SK-N-SH (cell line): ENCODE data around the gene IRF9. TPM values are rescaled to one million over a fixed set of nuclear protein-coding genes. Genes with fewer than 3 reads are reported as not detected.

Experiments used
- CTCF ChIA-PET: fragments of 300-600, 350-600 bp; formaldehyde crosslinking; extraction: SDS; loops from one replicate; lab custom pipeline; 2021; lab: Yijun Ruan, JAX
- POLR2A ChIA-PET: fragments of 350-600 bp; sonication (Branson Sonifier 250); formaldehyde crosslinking; extraction: SDS; loops from one replicate; lab custom pipeline; 2020; ENCODE audit warnings: antibody characterized with exemption, inconsistent platforms; lab: Yijun Ruan, JAX
- DNase-seq: peaks from one replicate; pipeline ENCODE4 v3.0.0; 2012
- H2AFZ ChIP-seq: fragments of 200-600 bp; sonication (generic); 2 replicates; pipeline ENCODE4 v1.8.1; 2016; ENCODE audit warnings: antibody characterized with exemption, mild to moderate bottlenecking, low read depth
- H3F3A ChIP-seq: fragments of 200-600 bp; sonication (generic); replicated peaks from 2 replicates; pipeline ENCODE3; 2016; ENCODE audit warnings: antibody characterized with exemption, mild to moderate bottlenecking; ENCODE audit not compliant: insufficient read depth
- H3K27ac ChIP-seq, 2 experiments: fragments of 200-500 bp in 1 of 2; fragments of 200-600 bp in 1 of 2; sonication (Bioruptor generic) in 1 of 2; sonication (generic), shearing (Covaris generic) in 1 of 2; 2 replicates each; pipeline versions ENCODE4 v1.5.1 to v1.6.1; 2014 to 2016; ENCODE audit warnings: low read depth in 2 of 2, inconsistent platforms in 1 of 2, low read length in 1 of 2, mild to moderate bottlenecking in 1 of 2, mixed read lengths in 1 of 2
- H3K27me3 ChIP-seq: fragments of 200-600 bp; sonication (generic), shearing (Covaris generic); 2 replicates; pipeline ENCODE4 v1.6.1; 2016; ENCODE audit warnings: mixed run types; ENCODE audit not compliant: insufficient read depth
- H3K36me3 ChIP-seq, 2 experiments: fragments of 200-500 bp in 1 of 2; fragments of 200-600 bp in 1 of 2; sonication (Bioruptor generic) in 1 of 2; sonication (generic) in 1 of 2; replicated peaks in 1 of 2; 2 replicates each; pipeline versions ENCODE3 to v1.5.1; 2014 to 2016; ENCODE audit warnings: low read length in 1 of 2, mild to moderate bottlenecking in 1 of 2; ENCODE audit not compliant: insufficient read depth in 2 of 2, control insufficient read depth in 1 of 2
- H3K4me1 ChIP-seq, 2 experiments: fragments of 200-500 bp in 1 of 2; fragments of 200-600 bp in 1 of 2; sonication (Bioruptor generic) in 1 of 2; sonication (generic), shearing (Covaris generic) in 1 of 2; 2 replicates each; pipeline versions ENCODE4 v1.5.1 to v1.6.1; 2014 to 2016; ENCODE audit warnings: low read depth in 1 of 2, low read length in 1 of 2, mixed run types in 1 of 2; ENCODE audit not compliant: insufficient read depth in 2 of 2, control insufficient read depth in 1 of 2
- H3K4me2 ChIP-seq: fragments of 200-600 bp; sonication (generic), shearing (Covaris generic); 2 replicates; pipeline ENCODE4 v1.6.1; 2017; ENCODE audit warnings: mixed run types
- H3K4me3 ChIP-seq, 2 experiments: fragments of 200-500 bp in 1 of 2; fragments of 200-600 bp in 1 of 2; sonication (Bioruptor generic) in 1 of 2; sonication (generic), shearing (Covaris generic) in 1 of 2; 2 replicates each; pipeline versions ENCODE4 v1.5.1 to v1.8.1; 2014 to 2016; ENCODE audit warnings: low read depth in 2 of 2, inconsistent platforms in 1 of 2, low read length in 1 of 2, mild to moderate bottlenecking in 1 of 2, mixed read lengths in 1 of 2, moderate library complexity in 1 of 2
- H3K79me2 ChIP-seq: fragments of 200-600 bp; sonication (generic); 2 replicates; pipeline ENCODE4 v1.8.1; 2017; ENCODE audit warnings: mild to moderate bottlenecking; ENCODE audit not compliant: insufficient read depth
- H3K9ac ChIP-seq: fragments of 200-600 bp; sonication (generic); 2 replicates; pipeline ENCODE4 v1.6.1; 2017; ENCODE audit warnings: mixed run types
- H3K9me2 ChIP-seq: fragments of 200-600 bp; sonication (generic); 2 replicates; pipeline ENCODE4 v1.6.1; 2017; ENCODE audit warnings: mixed run types
- H3K9me3 ChIP-seq: fragments of 200-600 bp; sonication (generic); 2 replicates; pipeline ENCODE4 v1.6.1; 2017; ENCODE audit warnings: mixed run types, mild to moderate bottlenecking, moderate library complexity
- H4K20me1 ChIP-seq: fragments of 200-600 bp; sonication (generic); 2 replicates; pipeline ENCODE4 v1.6.1; 2017; ENCODE audit warnings: mild to moderate bottlenecking, mixed run types; ENCODE audit not compliant: insufficient read depth
- ELF1 ChIP-seq: IDR thresholded peaks from 2 replicates; pipeline ENCODE4 v1.4.0; 2012
- FOXJ3 ChIP-seq: sonication (generic); formaldehyde crosslinking; IDR thresholded peaks from 2 replicates; pipeline ENCODE4 v1.5.1; 2020; ENCODE audit warnings: mild to moderate bottlenecking, missing genetic modification reagents
- FOXM1 ChIP-seq: IDR thresholded peaks from 2 replicates; pipeline ENCODE4 v1.4.0; 2012; ENCODE audit warnings: low read depth, mild to moderate bottlenecking
- JUND ChIP-seq: IDR thresholded peaks from 2 replicates; pipeline ENCODE4 v1.4.0; 2012
- PBX3 ChIP-seq: IDR thresholded peaks from 2 replicates; pipeline ENCODE4; 2012
- POLR2AphosphoS5 ChIP-seq: IDR thresholded peaks from 2 replicates; pipeline ENCODE4 v1.6.1; 2012; ENCODE audit warnings: low read depth, low read length
- RAD21 ChIP-seq: IDR thresholded peaks from 2 replicates; pipeline ENCODE4 v1.6.1; 2012; ENCODE audit warnings: mild to moderate bottlenecking, low read length
- RFX5 ChIP-seq: IDR thresholded peaks from 2 replicates; pipeline ENCODE4 v1.6.1; 2012; ENCODE audit warnings: mild to moderate bottlenecking, improper control_type of control experiment, low read length
- TEAD4 ChIP-seq: IDR thresholded peaks from 2 replicates; pipeline ENCODE4 v1.4.0; 2012; ENCODE audit warnings: mild to moderate bottlenecking, borderline replicate concordance; ENCODE audit not compliant: insufficient read depth
- USF1 ChIP-seq: IDR thresholded peaks from 2 replicates; pipeline ENCODE4 v1.4.0; 2012; ENCODE audit warnings: low read depth, borderline replicate concordance
- WGBS: methylation state at CpG from one replicate; pipeline ENCODE4 v1.1.6; 2017; ENCODE audit warnings: low lambda C conversion rate; 5-methylcytosine and 5-hydroxymethylcytosine counted together
- polyA plus RNA-seq, 3 experiments: library from polyadenylated mRNA; depleted of rRNA; stranded (reverse); fragments of >200 nt; gene quantifications; 2 replicates each; pipeline ENCODE4 v1.2.3, GENCODE V29; 2012
- TF ChIP-seq, protein P1 (sequence below): fragments of 200-600 bp; sonication (generic); IDR thresholded peaks from 2 replicates; pipeline ENCODE4 v1.6.1; 2017; ENCODE audit warnings: antibody characterized with exemption, mild to moderate bottlenecking, moderate library complexity

The IRF9 gene
- polyA plus RNA-seq, 1 of the 3 experiments (the other 2 are of a cell fraction) = 37.6 TPM

GRCh38 chr14:24130717-24131548, 30.1 kb upstream of the IRF9 start:
- WGBS = 53% methylated on average over 5 of the region's 7 CpGs
- Histone ChIP-seq H3K4me1 (peaks cover 0 to 13% of the 10 kb centered on the region in 2 experiments; a peak in 1 of 4 replicates), H4K20me1 (no peaks in the 10 kb centered on the region), H3K79me2 (no peaks in the 10 kb centered on the region), H2AFZ (no peak overlapping the region), H3K27me3 (no peaks in the 10 kb centered on the region), H3K4me3 (no peak overlapping the region), H3K9me3 (no peaks in the 10 kb centered on the region), H3K9me2 (no peaks in the 10 kb centered on the region), H3F3A (peaks cover 9% of the 10 kb centered on the region), H3K27ac (no peak overlapping the region; a peak in 1 of 4 replicates)
- TF ChIP-seq FOXJ3 (CRISPR knock-in tag) (no peak), PBX3 (no peak), RAD21 (no peak), USF1 (no peak), JUND (no peak), FOXM1 (no peak), POLR2AphosphoS5 (no peak), RFX5 (no peak), TEAD4 (no peak)
- TF ChIP-seq, protein P1, sequence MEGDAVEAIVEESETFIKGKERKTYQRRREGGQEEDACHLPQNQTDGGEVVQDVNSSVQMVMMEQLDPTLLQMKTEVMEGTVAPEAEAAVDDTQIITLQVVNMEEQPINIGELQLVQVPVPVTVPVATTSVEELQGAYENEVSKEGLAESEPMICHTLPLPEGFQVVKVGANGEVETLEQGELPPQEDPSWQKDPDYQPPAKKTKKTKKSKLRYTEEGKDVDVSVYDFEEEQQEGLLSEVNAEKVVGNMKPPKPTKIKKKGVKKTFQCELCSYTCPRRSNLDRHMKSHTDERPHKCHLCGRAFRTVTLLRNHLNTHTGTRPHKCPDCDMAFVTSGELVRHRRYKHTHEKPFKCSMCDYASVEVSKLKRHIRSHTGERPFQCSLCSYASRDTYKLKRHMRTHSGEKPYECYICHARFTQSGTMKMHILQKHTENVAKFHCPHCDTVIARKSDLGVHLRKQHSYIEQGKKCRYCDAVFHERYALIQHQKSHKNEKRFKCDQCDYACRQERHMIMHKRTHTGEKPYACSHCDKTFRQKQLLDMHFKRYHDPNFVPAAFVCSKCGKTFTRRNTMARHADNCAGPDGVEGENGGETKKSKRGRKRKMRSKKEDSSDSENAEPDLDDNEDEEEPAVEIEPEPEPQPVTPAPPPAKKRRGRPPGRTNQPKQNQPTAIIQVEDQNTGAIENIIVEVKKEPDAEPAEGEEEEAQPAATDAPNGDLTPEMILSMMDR = no peak
- TF ChIP-seq, all 33 proteins: peak for 0
- H3K36me3 ChIP-seq = no peaks in the 10 kb centered on the region
- no peak overlapping the region for H3K4me2 ChIP-seq
- ChIA-PET POLR2A (interaction anchor here (0.7 to 2.3 kb wide), 2 partner anchors 15 to 16 kb away, joined by 3 to 6 read pairs; partner anchors contain the start of genes DCAF11 and NRL), CTCF (interaction anchor here (1.5 to 1.6 kb wide), 2 partner anchors 20 to 72 kb away, joined by 3 to 6 read pairs; no protein-coding TSS in a partner anchor)
- no peak overlapping the region for H3K9ac ChIP-seq
- DNase-seq = peak; percentile 18

GRCh38 chr14:24131549-24131966, 29.5 kb upstream of the IRF9 start:
- Histone ChIP-seq H3K79me2 (peaks cover under 1% of the 10 kb centered on the region; the same call in 1 of the 2 replicates), H3K27me3 (no peaks in the 10 kb centered on the region), H3K4me2 (no peak overlapping the region), H3K4me3 (no peak overlapping the region), H3K27ac (no peak overlapping the region), H3K4me1 (peaks cover 0 to 13% of the 10 kb centered on the region in 2 experiments; a peak in 1 of 4 replicates), H2AFZ (no peak overlapping the region), H3K9me2 (no peaks in the 10 kb centered on the region), H3K9ac (no peak overlapping the region), H3F3A (peaks cover 9% of the 10 kb centered on the region), H3K9me3 (no peaks in the 10 kb centered on the region), H4K20me1 (no peaks in the 10 kb centered on the region), H3K36me3 (no peaks in the 10 kb centered on the region)
- DNase-seq = no peak
- ChIA-PET CTCF (interaction anchor here (1.5 to 1.6 kb wide), 2 partner anchors 20 to 73 kb away, joined by 3 to 6 read pairs; no protein-coding TSS in a partner anchor), POLR2A (interaction anchor here (0.7 to 2.3 kb wide), 2 partner anchors 14 to 17 kb away, joined by 3 to 6 read pairs; partner anchors contain the start of genes DCAF11 and NRL)
- WGBS = 75% methylated on average over 8 of the region's 15 CpGs
- TF ChIP-seq RAD21 (no peak), FOXJ3 (CRISPR knock-in tag) (no peak), JUND (no peak), ELF1 (no peak)
